ENCODE data around the gene RBFOX2.
"Not testable (repeated sequence)": the region's sequence is repeated elsewhere in the genome, so short reads cannot be mapped to it uniquely, and the experiment has no call there.

The RBFOX2 gene

GRCh38 chr22:35727436-35727835 is 301.2 kb downstream of the RBFOX2 start:
- no peak for DNase-seq

DNA sequence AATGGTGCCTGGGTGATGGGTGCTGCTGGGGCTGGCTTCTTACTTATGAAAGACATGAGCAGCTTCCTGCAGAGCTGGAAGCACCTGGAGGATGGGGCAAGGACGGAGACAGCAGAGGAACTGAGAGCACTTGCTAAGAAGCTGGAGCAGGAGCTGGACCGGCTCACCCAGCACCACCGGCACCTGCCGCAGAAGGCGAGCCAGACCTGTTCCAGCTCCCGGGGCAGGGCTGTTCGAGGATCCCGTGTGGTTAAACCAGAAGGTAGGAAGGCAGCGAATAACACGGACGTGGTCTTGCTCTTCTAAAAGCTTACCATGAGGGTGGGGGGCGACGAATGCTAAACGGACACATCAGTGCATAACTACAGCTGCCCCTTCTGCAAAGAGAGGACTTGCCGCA is 301.7 kb downstream of the RBFOX2 start:
- DNase-seq: no peak

DNA sequence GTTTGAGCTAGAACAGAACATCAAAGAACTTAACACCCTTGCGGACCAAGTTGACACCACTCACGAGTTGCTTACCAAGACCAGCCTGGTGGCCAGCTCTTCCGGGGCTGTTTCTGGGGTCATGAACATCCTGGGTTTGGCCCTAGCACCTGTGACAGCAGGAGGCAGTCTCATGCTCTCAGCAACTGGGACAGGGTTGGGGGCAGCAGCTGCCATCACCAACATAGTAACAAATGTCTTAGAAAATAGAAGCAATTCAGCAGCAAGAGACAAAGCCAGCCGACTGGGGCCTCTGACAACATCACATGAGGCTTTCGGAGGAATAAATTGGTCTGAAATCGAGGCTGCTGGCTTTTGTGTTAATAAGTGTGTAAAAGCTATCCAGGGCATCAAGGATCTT is 302.2 kb downstream of the RBFOX2 start:
- DNase-seq: no peak

DNA sequence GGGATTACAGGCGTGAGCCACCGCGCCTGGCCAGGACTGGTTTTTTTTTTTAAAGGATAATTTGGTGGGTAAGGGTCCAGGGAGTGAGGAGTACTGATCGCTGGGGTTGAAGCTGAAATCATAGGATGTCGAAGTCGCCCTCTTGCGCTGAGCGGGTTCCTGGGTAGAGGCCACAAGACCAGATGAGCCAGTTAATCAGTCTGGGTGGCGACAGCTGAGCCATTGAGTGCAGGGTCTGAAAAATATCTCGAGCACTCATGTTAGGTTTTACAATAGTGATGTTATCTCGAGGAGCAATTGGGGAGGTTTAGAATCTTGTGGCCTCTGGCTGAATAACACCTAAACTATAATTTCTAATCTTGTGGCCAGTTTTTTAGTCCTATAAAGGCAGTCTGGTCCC is 303.1 kb downstream of the RBFOX2 start:
- no peak for DNase-seq

- DNase-seq: no peak
Observed at GRCh38 chr22:35721960-35722359, 306.7 kb downstream of the RBFOX2 start.

- DNase-seq: no peak
Observed at GRCh38 chr22:35719212-35719875, 309.3 kb downstream of the RBFOX2 start.

GRCh38 chr22:35717572-35717971 is 311.1 kb downstream of the RBFOX2 start, which contains the start of gene APOL5:
TSS of gene APOL5 (plus strand) at chr22:35717872. CDS start at chr22:35717872, 0 bp downstream.
- DNase-seq: no peak

DNA sequence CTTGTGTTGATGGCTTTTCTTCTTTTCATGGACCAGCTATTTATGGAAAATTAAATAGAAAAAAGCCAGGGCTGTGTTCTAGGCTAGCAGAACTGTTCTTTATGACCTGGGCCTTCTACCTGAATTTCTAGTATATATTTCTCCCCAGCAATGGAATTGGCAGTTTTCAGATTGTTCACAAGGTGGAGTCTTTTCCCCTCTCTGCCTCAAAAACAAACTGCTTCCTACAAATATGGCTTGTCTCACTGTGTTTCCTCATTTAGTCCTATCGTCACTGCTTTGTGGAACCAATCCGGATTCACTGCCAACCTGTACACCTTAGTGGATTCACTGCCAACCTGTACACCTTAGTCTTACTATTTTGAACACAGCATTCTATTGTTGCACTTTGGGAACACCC is 316.0 kb downstream of the RBFOX2 start:
- no peak for DNase-seq

DNA sequence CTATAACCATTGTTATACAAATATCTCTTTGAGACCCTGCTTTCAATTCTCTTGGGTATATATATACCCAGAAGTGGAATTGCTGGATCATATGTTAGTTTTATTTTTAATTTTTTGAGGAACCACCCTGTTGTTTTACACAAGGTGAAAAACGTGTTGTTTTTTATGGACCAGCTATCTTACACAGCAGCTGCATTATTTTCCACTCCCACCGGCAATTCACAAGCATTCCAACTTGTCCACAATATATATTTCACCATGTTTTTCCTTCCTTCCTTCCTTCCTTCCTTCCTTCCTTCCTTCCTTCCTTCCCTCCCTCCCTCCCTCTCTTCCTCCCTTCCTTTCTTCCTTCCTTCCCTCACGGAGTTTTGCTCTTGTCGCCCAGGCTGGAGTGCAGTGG is 317.3 kb downstream of the RBFOX2 start:
- no peak for DNase-seq

DNA sequence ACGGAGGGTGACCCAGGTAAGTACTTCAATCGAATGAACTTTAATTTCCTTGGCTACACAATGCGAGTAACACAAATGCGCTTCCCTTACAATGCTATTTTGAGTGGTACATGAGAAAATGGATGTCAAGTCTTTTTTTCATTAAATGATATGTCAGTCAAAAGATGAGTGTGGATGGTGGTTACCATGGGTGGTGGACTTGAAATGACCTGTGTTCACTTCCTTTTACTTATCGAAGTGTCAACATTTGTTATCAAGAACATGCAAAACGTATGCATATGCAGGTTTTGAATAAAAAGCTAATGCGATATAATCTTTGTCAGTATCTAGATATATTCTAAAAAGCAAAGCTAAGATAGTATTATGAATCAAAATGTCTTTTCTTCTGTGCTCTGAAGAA is 319.7 kb downstream of the RBFOX2 start:
- no peak for DNase-seq

GRCh38 chr22:35708453-35708852 is 320.2 kb downstream of the RBFOX2 start:
- DNase-seq: no peak

GRCh38 chr22:35705141-35705540 is 323.5 kb downstream of the RBFOX2 start:
- DNase-seq: no peak

GRCh38 chr22:35703861-35704584 is 324.6 kb downstream of the RBFOX2 start:
- no peak for DNase-seq

GRCh38 chr22:35699852-35700251 is 328.8 kb downstream of the RBFOX2 start:
- not testable (repeated sequence) for DNase-seq

DNA sequence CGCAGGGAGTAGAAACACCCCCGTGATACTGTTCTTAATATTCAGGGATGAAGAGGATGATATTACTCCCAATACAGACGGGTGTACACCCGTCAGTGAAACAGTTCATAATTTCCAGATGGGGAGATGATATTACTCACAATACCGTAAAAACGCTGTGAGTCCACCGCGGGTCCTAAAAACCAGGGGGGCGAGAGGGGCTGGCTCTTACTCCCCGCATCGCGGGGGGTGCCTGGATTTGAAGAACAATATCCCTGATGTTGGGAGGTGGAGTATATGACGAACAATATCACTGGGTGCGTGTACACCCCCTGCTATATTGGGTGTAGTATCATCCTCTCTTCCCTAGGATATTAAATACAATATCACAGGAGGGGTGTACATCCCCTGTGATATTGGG is 331.5 kb downstream of the RBFOX2 start:
- no peak for DNase-seq

GRCh38 chr22:35695202-35695601 is 333.4 kb downstream of the RBFOX2 start:
- DNase-seq: no peak

GRCh38 chr22:35690001-35690400 is 338.6 kb downstream of the RBFOX2 start:
- no peak for DNase-seq

DNA sequence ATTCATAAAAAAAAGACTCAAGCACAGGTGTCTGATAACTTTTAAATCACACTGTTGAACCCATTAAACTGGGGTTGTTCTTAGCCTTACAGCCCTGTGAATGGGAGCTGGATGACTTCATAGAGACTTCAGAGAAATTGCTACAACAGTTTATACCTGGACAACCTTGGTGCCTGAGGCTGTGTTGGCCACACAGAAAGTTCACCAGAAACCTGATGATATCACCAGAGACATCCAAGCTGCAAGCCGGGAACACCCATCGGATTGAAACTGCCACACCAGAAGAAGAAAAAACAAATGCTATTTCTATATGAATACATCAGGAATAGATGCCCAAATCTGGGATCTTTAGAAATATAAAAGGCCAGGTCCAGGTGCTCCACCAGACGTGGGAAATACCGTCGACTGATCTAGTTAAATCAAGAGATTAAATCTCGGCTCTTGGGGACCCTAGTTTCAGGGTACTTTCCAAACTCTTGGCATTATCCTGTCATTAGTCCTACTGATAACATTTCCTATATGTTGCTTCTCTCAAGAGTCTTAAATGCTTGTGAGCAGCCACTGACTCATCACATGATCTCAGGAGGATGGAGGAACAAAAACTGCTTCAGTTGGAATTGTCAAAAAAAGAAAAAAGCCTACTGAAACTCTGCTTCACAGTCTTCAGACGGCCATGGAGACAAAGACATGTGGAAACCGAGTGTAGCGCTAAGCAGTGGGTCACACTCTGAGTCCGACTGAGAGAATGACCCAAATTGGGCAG is 339.5 kb downstream of the RBFOX2 start:
- DNase-seq: no peak

All from CD4-positive, alpha-beta T cell treated with Interleukin-21 for 1 hour (primary cell).